Loucy (cell line): ENCODE data around the gene MCC.

ENCODE experiments used
- H2AFZ ChIP-seq: fragments of 200-600 bp; sonication (generic); 2 replicates; pipeline ENCODE4 v1.6.0; 2016; ENCODE audit warnings: antibody characterized with exemption, mild to moderate bottlenecking, low read length, moderate library complexity
- H3F3A ChIP-seq: fragments of 200-600 bp; 2 replicates; pipeline ENCODE4 v1.6.0; 2016; ENCODE audit warnings: antibody characterized with exemption, low read depth, mild to moderate bottlenecking
- H3K27me3 ChIP-seq: fragments of 200-600 bp; sonication (generic); 2 replicates; pipeline ENCODE4 v1.6.1; 2014; ENCODE audit warnings: low read length, mild to moderate bottlenecking; ENCODE audit not compliant: insufficient read depth, poor library complexity, severe bottlenecking
- H3K36me3 ChIP-seq: fragments of 200-600 bp; sonication (generic); 2 replicates; pipeline ENCODE4 v1.6.1; 2016; ENCODE audit warnings: low read length; ENCODE audit not compliant: insufficient read depth
- H3K4me1 ChIP-seq: fragments of 200-600 bp; sonication (generic); 2 replicates; pipeline ENCODE4 v1.5.1; 2014; ENCODE audit warnings: low read length, mild to moderate bottlenecking; ENCODE audit not compliant: insufficient read depth, poor library complexity, severe bottlenecking
- H3K4me2 ChIP-seq: fragments of 200-600 bp; sonication (generic); 2 replicates; pipeline ENCODE4 v1.6.0; 2014; ENCODE audit warnings: antibody characterized with exemption, low read length, low read depth, mild to moderate bottlenecking; ENCODE audit not compliant: poor library complexity, severe bottlenecking
- H3K4me3 ChIP-seq: fragments of 200-600 bp; sonication (generic); 2 replicates; pipeline ENCODE4 v1.5.1; 2014; ENCODE audit warnings: low read length, mild to moderate bottlenecking, mixed read lengths; ENCODE audit not compliant: poor library complexity, severe bottlenecking
- H3K79me2 ChIP-seq: fragments of 200-600 bp; sonication (generic); 2 replicates; pipeline ENCODE4 v1.6.1; 2014; ENCODE audit warnings: low read length; ENCODE audit not compliant: insufficient read depth
- H3K9ac ChIP-seq: fragments of 200-600 bp; sonication (generic); 2 replicates; pipeline ENCODE4 v1.6.0; 2014; ENCODE audit warnings: mild to moderate bottlenecking, low read depth, low read length, moderate library complexity; ENCODE audit not compliant: poor library complexity, severe bottlenecking
- H3K9me2 ChIP-seq: fragments of 200-600 bp; sonication (generic); replicated peaks from 2 replicates; pipeline ENCODE4 v1.6.1; 2016; ENCODE audit warnings: low read depth, low read length, mixed read lengths
- H3K9me3 ChIP-seq: fragments of 200-600 bp; sonication (generic); 2 replicates; pipeline ENCODE4 v1.6.1; 2014; ENCODE audit warnings: mild to moderate bottlenecking, antibody characterized with exemption, low read length, low read depth; ENCODE audit not compliant: insufficient read depth
- H4K20me1 ChIP-seq: fragments of 200-600 bp; sonication (generic); 2 replicates; pipeline ENCODE4 v1.6.0; 2014; ENCODE audit warnings: antibody characterized with exemption, low read length, mild to moderate bottlenecking; ENCODE audit not compliant: insufficient read depth, poor library complexity, severe bottlenecking
- EZH2phosphoT487 ChIP-seq: fragments of 200-600 bp; IDR thresholded peaks from 2 replicates; pipeline ENCODE4 v1.6.1; 2018; ENCODE audit warnings: antibody characterized with exemption, mild to moderate bottlenecking, moderate library complexity, borderline replicate concordance
- TF ChIP-seq, protein P1 (sequence below): fragments of 200-600 bp; sonication (generic); conservative IDR thresholded peaks from 2 replicates; pipeline ENCODE4 v1.5.1; 2014; ENCODE audit warnings: mild to moderate bottlenecking, antibody characterized with exemption, low read length

MCC gene

DNA sequence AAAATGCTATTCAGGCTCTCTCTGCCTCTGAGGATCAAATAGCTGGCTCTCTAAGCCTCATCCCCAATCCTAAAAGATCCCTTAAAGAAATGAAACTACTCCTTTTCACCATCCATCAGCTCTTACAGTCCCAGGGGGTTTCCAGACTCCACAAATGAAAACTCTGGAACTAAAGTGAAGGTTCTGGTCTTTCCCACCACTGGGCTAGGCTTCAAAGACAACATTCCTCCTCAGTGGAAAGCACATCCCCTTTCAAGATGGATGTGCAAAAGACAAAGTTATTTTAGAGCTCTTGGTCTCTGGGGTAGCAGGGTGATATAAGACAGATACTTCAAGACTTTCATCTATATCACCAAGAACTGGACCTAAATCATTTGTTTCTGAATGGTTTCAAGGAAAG is 404.8 kb downstream of the MCC start:
- Histone ChIP-seq H3K27me3 (no peaks in the 10 kb centered on the region), H3K4me1 (no peaks in the 10 kb centered on the region), H3K9me3 (no peaks in the 10 kb centered on the region), H3F3A (no peaks in the 10 kb centered on the region), H3K4me3 (no peak overlapping the region), H3K79me2 (no peaks in the 10 kb centered on the region), H2AFZ (no peak overlapping the region), H3K9me2 (no peaks in the 10 kb centered on the region), H3K9ac (no peak overlapping the region), H4K20me1 (no peaks in the 10 kb centered on the region), H3K4me2 (no peak overlapping the region), H3K36me3 (peaks cover 5% of the 10 kb centered on the region; the same call in 1 of the 2 replicates)
- TF ChIP-seq EZH2phosphoT487: no peak
- TF ChIP-seq, protein P1, sequence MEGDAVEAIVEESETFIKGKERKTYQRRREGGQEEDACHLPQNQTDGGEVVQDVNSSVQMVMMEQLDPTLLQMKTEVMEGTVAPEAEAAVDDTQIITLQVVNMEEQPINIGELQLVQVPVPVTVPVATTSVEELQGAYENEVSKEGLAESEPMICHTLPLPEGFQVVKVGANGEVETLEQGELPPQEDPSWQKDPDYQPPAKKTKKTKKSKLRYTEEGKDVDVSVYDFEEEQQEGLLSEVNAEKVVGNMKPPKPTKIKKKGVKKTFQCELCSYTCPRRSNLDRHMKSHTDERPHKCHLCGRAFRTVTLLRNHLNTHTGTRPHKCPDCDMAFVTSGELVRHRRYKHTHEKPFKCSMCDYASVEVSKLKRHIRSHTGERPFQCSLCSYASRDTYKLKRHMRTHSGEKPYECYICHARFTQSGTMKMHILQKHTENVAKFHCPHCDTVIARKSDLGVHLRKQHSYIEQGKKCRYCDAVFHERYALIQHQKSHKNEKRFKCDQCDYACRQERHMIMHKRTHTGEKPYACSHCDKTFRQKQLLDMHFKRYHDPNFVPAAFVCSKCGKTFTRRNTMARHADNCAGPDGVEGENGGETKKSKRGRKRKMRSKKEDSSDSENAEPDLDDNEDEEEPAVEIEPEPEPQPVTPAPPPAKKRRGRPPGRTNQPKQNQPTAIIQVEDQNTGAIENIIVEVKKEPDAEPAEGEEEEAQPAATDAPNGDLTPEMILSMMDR: no peak

DNA sequence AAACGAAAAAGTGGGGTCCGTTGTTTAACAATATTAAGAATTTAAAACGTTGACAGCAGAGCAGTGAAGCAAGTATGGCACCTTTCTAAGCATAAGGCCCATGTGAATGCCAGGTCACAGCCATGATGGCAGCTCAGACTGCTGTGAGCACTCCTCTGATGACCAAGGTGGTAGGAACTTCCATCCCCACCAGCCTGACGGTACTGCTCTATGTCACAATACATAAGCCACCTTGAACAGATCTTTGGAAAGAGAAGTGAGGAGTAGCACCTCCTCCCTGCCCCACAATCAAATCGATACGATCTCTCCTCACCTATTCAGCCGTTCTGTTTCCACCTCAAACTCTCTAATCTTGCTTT is 405.7 kb downstream of the MCC start:
- no peaks in the 10 kb centered on the region for H4K20me1 ChIP-seq
- H3K4me2 ChIP-seq: no peak overlapping the region
- no peaks in the 10 kb centered on the region for H3F3A ChIP-seq
- TF ChIP-seq EZH2phosphoT487: no peak
- TF ChIP-seq, protein P1: no peak
- H3K4me1 ChIP-seq: no peaks in the 10 kb centered on the region
- H3K9me3 ChIP-seq: no peaks in the 10 kb centered on the region
- H3K9ac ChIP-seq: no peak overlapping the region
- H2AFZ ChIP-seq: no peak overlapping the region
- H3K36me3 ChIP-seq: peaks cover 5% of the 10 kb centered on the region; the same call in 1 of the 2 replicates
- H3K9me2 ChIP-seq: no peaks in the 10 kb centered on the region
- no peaks in the 10 kb centered on the region for H3K27me3 ChIP-seq
- no peak overlapping the region for H3K4me3 ChIP-seq
- no peaks in the 10 kb centered on the region for H3K79me2 ChIP-seq

DNA sequence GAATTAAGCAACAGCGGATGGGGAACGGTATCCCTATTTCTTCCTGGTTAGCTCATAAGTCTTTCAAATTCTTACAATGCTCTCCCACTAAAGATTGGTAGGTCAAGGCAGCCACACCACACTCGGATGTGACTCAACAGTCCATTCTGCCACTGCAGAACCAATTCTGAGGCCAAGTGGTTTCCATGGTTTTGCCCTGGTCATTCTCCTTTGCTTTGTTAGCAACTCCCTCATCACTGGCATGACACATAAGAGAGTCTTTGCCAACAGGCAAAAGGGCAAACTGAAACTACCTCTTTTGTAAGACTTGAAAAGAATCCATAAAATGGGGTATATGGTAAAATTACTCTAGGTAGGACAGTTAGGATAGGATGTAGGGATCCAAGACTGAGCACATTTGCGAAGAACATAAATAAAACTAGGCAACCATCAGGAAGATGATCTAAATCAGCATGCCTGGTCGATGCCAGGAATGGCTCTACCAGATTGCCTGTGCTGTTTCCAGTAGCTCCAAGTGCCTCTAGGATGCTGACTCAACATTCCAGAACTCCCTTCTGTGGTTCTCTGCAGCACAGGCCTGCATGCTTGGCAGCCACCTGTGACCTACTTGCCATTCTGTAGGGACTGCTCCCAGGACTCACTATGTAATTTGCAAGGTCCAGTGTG is 406.2 kb downstream of the MCC start:
- H3K27me3 ChIP-seq: no peaks in the 10 kb centered on the region
- no peak overlapping the region for H3K4me2 ChIP-seq
- no peaks in the 10 kb centered on the region for H3K79me2 ChIP-seq
- no peaks in the 10 kb centered on the region for H3K4me1 ChIP-seq
- no peak overlapping the region for H3K9ac ChIP-seq
- H3K9me3 ChIP-seq: no peaks in the 10 kb centered on the region
- no peaks in the 10 kb centered on the region for H3K9me2 ChIP-seq
- no peak overlapping the region for H3K4me3 ChIP-seq
- H3F3A ChIP-seq: no peaks in the 10 kb centered on the region
- H2AFZ ChIP-seq: no peak overlapping the region
- peaks cover 5% of the 10 kb centered on the region; the same call in 1 of the 2 replicates for H3K36me3 ChIP-seq
- no peaks in the 10 kb centered on the region for H4K20me1 ChIP-seq
- no peak for TF ChIP-seq EZH2phosphoT487
- TF ChIP-seq, protein P1: no peak
